Body of pancreas (tissue), 4 donors: ENCODE results near the gene MKS1. TPM values are rescaled to one million over a fixed set of nuclear protein-coding genes. Genes with fewer than 3 reads are reported as not detected.

Source experiments
- ATAC-seq: fragments of 150-250 bp; one replicate; pipeline ENCODE4 v1.9.1; 2016
- DNase-seq, 4 donors: peaks; one replicate each; pipeline ENCODE4 v3.0.0-alpha.2; 2019
- H3K27ac ChIP-seq, 4 donors: fragments of 200-600 bp; sonication (generic); 1 replicate in 3 of 4; 2 replicates in 1 of 4; pipeline versions ENCODE4 v1.5.1 to v1.6.1; 2016 to 2019; ENCODE audit warnings: mild to moderate bottlenecking in 1 of 4, mixed read lengths in 1 of 4, moderate library complexity in 1 of 4
- H3K27me3 ChIP-seq, 2 donors: fragments of 200-600 bp; sonication (generic); one replicate each; pipeline ENCODE4 v1.6.0; 2016; ENCODE audit warnings: mild to moderate bottlenecking in 1 of 2
- H3K36me3 ChIP-seq, 2 donors: fragments of 200-600 bp; sonication (generic); replicated peaks in 1 of 2; 2 replicates each; pipeline ENCODE4 v1.5.1; 2016; ENCODE audit warnings: low read depth in 2 of 2; ENCODE audit not compliant: insufficient read depth in 1 of 2
- H3K4me1 ChIP-seq: fragments of 200-600 bp; sonication (generic); one replicate; pipeline ENCODE4 v1.6.0; 2016
- H3K4me3 ChIP-seq, 2 donors: fragments of 200-600 bp; sonication (generic); 1 replicate in 1 of 2; 2 replicates in 1 of 2; pipeline ENCODE4 v1.5.1; 2016 to 2019
- H3K9me3 ChIP-seq, 3 donors: fragments of 200-600 bp; sonication (generic); 1 replicate in 2 of 3; 2 replicates in 1 of 3; pipeline ENCODE4 v1.5.1; 2016
- POLR2A ChIP-seq, 3 donors: fragments of 450-650 bp; IDR thresholded peaks; one replicate each; pipeline ENCODE4 v1.6.1; 2016; ENCODE audit warnings: antibody characterized with exemption in 3 of 3, mild to moderate bottlenecking in 2 of 3
- WGBS, 2 donors: methylation state at CpG; one replicate each; pipeline ENCODE4 v1.1.5; 2017; 5-methylcytosine and 5-hydroxymethylcytosine counted together
- intact Hi-C: fragments of 100-400 bp; cut with DNase I; formaldehyde crosslinking; loops from one replicate; pipeline ENCODE4 v1.15.1; 2023
- total RNA-seq, 2 donors: library from RNA; depleted of rRNA; stranded (reverse); fragments of >200 nt; gene quantifications; one replicate each; pipeline ENCODE4 v1.1.0, GENCODE V29; 2016
- TF ChIP-seq, protein P1 (sequence below), 7 experiments: fragments of 450-650 bp in 4 of 7; fragments of 200-600 bp in 3 of 7; sonication (generic) in 3 of 7; IDR thresholded peaks; one replicate each; pipeline ENCODE4 v1.5.1; 2016 to 2019; ENCODE audit warnings: antibody characterized with exemption in 7 of 7

Gene MKS1
- 10 to 100 TPM; 14.2 to 15.0 TPM for total RNA-seq

DNA sequence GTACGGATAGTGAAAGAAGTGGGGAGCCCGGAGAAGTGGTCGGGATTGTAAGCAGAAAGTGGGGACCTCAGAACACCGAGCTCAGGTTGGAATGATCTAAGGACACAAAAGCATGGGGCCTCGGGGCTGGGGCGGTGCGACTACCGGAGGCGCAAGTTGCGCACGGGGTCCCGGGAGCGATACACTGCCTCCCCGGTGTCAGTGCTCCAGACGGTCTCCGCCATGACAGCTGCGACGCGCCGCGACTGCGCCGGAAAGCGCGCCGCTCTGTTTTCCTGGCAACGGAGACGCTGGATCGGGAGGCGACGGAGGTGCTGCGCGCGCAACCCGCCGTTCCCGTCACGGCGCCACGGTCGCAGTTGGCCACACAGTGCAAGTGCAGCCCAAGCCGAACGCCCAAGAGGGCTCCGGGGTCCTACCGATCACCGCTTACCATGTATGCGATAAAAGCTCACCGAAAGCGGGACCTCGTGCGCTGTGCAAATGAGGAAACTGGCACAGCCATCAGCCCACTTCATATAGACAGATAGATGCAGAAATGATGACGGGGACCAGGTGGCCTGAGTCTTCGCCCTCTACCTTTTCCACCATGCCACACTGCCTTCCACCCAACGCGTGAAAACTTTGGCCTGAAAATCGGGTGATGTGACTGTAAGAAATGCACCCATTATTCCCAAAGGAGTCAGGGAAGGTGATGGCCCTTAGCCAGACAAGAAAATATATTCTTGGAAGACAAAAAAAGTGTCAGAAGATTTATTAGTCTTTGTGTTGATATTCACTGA, at the start of gene MKS1:
Gene MKS1, minus strand, starts transcription at position 249 of the 782 bp plus-strand sequence. Its CDS starts 25 bp downstream, at position 224.
- Histone ChIP-seq H3K27ac (peak within 1 kb of the TSS; percentile 43 to 80 (median 68)), H3K9me3 (no peaks in the 10 kb centered on the region), H3K36me3 (no peaks in the 10 kb centered on the region), H3K27me3 (no peaks in the 10 kb centered on the region), H3K4me1 (peaks cover 10% of the 10 kb centered on the region), H3K4me3 (peak within 1 kb of the TSS; percentile 73 to 85)
- TF ChIP-seq, protein P1, sequence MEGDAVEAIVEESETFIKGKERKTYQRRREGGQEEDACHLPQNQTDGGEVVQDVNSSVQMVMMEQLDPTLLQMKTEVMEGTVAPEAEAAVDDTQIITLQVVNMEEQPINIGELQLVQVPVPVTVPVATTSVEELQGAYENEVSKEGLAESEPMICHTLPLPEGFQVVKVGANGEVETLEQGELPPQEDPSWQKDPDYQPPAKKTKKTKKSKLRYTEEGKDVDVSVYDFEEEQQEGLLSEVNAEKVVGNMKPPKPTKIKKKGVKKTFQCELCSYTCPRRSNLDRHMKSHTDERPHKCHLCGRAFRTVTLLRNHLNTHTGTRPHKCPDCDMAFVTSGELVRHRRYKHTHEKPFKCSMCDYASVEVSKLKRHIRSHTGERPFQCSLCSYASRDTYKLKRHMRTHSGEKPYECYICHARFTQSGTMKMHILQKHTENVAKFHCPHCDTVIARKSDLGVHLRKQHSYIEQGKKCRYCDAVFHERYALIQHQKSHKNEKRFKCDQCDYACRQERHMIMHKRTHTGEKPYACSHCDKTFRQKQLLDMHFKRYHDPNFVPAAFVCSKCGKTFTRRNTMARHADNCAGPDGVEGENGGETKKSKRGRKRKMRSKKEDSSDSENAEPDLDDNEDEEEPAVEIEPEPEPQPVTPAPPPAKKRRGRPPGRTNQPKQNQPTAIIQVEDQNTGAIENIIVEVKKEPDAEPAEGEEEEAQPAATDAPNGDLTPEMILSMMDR (IDR thresholded peaks at IDR 0.05), result peak; percentile 49 to 89 (median 74)
- TF ChIP-seq POLR2A (IDR thresholded peaks at IDR 0.05), result peak; percentile 57 to 83 (median 78)
- 1% methylated on average over 31 to 56 of the region's 56 CpGs for WGBS, 2 donors
- peak; percentile 96 to 98 (median 97) for DNase-seq
- peak; percentile 100 for ATAC-seq
- intact Hi-C loops, result no loop called here

DNA sequence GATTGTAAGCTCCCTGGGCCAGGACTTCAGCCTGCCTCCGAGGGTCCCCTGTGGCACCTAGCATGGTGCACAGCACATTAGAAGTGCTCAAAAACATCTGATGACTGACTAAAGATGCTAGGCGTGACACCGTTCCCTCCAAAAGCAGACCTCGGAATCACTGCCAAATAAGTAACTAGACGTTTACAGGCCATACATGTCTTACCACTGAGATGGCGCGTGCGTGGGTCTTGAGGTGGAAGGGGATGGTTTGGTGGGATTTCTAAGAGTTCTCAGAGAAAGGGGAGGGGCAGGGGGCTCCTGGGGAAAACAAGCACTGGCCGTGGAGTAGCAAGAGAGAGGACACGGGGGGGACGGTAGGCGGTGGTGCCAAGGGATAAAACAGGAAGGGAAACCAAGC, 49.3 kb upstream of the MKS1 start:
- no peak overlapping the region for H3K4me3 ChIP-seq
- intact Hi-C loops, result no loop called here
- DNase-seq (no peak), ATAC-seq (no peak)
- WGBS, 2 donors, result 80% methylated on average over 12 of the region's 12 CpGs
- no peaks in the 10 kb centered on the region for H3K36me3 ChIP-seq
- no peak overlapping the region for H3K27ac ChIP-seq
- no peaks in the 10 kb centered on the region for H3K4me1 ChIP-seq
- TF ChIP-seq, protein P1 (IDR thresholded peaks at IDR 0.05), result no peak
- no peak for TF ChIP-seq POLR2A (IDR thresholded peaks at IDR 0.05)
- no peaks in the 10 kb centered on the region for H3K27me3 ChIP-seq
- no peaks in the 10 kb centered on the region for H3K9me3 ChIP-seq

DNA sequence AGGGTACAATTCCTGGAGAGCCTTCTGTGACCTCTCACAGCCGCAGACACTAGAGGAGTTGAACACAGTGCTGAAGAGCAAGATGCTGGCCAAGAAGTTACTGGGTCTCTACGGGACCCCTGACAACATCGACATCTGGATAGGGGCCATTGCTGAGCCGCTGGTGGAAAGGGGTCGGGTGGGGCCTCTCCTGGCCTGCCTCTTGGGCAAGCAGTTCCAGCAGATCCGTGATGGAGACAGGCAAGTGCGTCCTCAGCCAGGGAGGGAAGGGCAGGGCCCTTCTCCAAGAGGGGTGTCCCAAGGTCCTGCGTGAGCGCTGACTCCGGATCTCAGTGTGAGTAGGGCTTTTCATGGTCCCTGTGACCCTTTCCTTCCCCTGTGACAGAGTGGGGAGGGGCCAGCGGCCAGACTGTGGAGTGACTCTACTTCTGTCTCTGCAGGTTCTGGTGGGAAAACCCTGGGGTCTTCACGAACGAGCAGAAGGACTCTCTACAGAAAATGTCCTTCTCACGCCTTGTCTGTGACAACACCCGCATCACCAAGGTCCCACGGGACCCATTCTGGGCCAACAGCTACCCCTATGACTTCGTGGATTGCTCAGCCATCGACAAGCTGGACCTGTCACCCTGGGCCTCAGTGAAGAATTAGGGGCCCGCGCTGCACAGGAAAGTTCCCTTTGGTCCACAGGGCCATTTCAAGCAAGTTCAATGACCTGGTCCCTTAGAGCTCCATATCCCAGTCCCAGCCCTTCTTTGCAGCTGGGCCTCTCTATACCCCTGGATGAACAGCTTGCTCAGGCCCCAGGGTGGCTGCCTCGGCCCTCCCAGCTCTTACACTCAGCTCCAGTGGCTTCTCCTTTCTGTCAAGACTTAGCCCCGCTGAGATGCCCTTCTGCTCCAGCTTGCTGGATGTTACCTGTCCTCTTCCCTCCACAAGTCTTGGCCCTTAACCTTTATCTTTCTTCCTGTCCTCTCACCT, 48.6 kb upstream of the MKS1 start:
- H3K4me1 ChIP-seq, result no peaks in the 10 kb centered on the region
- TF ChIP-seq POLR2A (IDR thresholded peaks at IDR 0.05), result no peak
- intact Hi-C loops, result no loop called here
- no peak overlapping the region for H3K27ac ChIP-seq
- H3K9me3 ChIP-seq, result no peaks in the 10 kb centered on the region
- DNase-seq (no peak), ATAC-seq (no peak)
- H3K36me3 ChIP-seq, result no peaks in the 10 kb centered on the region
- H3K4me3 ChIP-seq, result no peak overlapping the region
- no peaks in the 10 kb centered on the region for H3K27me3 ChIP-seq
- WGBS, 2 donors, result 68 to 76% methylated on average over 9 to 21 of the region's 22 CpGs

DNA sequence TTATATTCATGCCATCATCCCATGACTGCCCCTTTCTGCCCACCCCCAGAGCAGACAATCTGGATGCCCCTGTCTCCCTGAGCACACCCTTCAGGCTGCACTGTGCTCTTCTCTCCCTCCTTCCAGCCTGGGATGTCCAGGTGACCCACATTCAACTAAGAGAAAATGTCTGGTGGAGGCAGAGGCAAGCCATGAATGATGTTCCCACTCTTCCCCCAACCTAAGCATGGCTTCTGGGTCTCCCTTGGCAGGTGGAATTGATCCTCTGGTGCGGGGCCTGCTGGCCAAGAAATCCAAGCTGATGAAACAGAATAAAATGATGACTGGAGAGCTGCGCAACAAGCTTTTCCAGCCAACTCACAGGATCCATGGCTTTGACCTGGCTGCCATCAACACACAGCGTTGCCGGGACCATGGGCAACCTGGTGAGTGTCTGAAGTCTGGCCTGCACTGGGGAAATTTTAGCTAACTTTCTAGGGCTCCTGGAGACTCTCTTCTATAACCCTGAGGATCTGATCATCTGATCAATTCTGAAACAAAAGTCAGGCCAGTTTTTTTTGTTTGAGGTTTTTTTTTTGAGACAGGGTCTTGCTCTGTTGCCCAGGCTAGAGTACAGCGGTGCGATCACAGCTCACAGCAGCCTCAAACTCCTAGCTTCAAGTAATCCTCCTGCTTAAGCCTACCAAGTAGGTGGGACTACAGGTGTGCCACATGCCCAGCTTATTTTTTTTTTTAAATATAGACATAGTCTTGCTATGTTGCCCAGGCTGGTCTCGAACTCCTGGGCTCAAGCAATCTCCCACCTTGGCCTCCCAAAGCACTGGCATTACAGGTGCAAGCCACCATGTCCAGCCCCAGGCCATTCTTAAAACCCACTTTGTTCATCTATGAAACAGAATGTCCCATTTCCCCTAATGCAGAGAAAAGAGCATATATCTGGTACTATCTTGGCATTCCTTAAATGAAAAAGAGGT, 47.1 kb upstream of the MKS1 start:
- TF ChIP-seq, protein P1 (IDR thresholded peaks at IDR 0.05), result no peak
- TF ChIP-seq POLR2A (IDR thresholded peaks at IDR 0.05), result no peak
- ATAC-seq, result no peak
- DNase-seq, result no peak
- Histone ChIP-seq H3K36me3 (no peaks in the 10 kb centered on the region), H3K9me3 (no peaks in the 10 kb centered on the region), H3K4me1 (no peaks in the 10 kb centered on the region), H3K27ac (no peak overlapping the region), H3K27me3 (no peaks in the 10 kb centered on the region), H3K4me3 (no peak overlapping the region)
- WGBS, 2 donors, result 89% methylated on average over 7 of the region's 7 CpGs
- intact Hi-C loops, result no loop called here
